HG03460 (cell line): Measurements from ENCODE around the gene MAF.

Experiments used
- ATAC-seq: cut with Tn5 transposase; IDR thresholded peaks from one replicate; pipeline ENCODE4 v1.9.1; 2021; ENCODE audit not compliant: unreplicated experiment

Gene MAF

GRCh38 chr16:79547085-79547484, 53.5 kb downstream of the MAF start:
- ATAC-seq: no peak
